ENCODE results near the gene FYCO1. TPM values are rescaled to one million over a fixed set of nuclear protein-coding genes. Genes with fewer than 3 reads are reported as not detected.

FYCO1 gene
- total RNA-seq, 1 experiment from 2014 or later: 9.7 TPM

Small RNA genes within 50 kb of the gene (small RNA-seq; reads per million reads assigned to genes)
- gene RF00019: not detected

Other genes with a start within 250 kb of the FYCO1 start
- gene SLC6A20, start 199.3 kb downstream of the FYCO1 start, total RNA-seq (2014; rRNA removed; shearing (Covaris generic)): 8.0 and 8.3 TPM in 2 replicates
- 3.2 and 6.4 TPM in 2 replicates for gene LZTFL1, start 153.7 kb downstream of the FYCO1 start, total RNA-seq (2014; rRNA removed; shearing (Covaris generic))
- not detected in 2 replicates for gene CCR9, start 109.3 kb downstream of the FYCO1 start, total RNA-seq (2014; rRNA removed; shearing (Covaris generic))
- gene CXCR6, start 52.4 kb downstream of the FYCO1 start, total RNA-seq (2014; rRNA removed; shearing (Covaris generic)): not detected in 2 replicates
- not detected in 2 replicates for gene XCR1, start 31.7 kb upstream of the FYCO1 start, total RNA-seq (2014; rRNA removed; shearing (Covaris generic))
- gene CCR1, start 212.5 kb upstream of the FYCO1 start, total RNA-seq (2014; rRNA removed; shearing (Covaris generic)): not detected in 2 replicates
- gene CCR3, start 246.6 kb upstream of the FYCO1 start, total RNA-seq (2014; rRNA removed; shearing (Covaris generic)): not detected in 2 replicates